K562 (cell line): ENCODE measurements around the gene LRMDA. TPM values are rescaled to one million over a fixed set of nuclear protein-coding genes. Genes with fewer than 3 reads are reported as not detected.

Source experiments
- ATAC-seq: fragments of 200-7000 bp; cut with Tn5 transposase; 3 replicates; pipeline ENCODE4 v1.9.1; 2020; ENCODE audit warnings: moderate library complexity
- BruUV-seq: library from RNA; stranded (reverse); fragments of 400-500 nt; replicated peaks from 2 replicates; lab custom pipeline; 2021; lab: Mats Ljungman, UMichigan
- CTCF ChIA-PET: fragments of 300-600 bp; formaldehyde crosslinking; extraction: SDS; loops from one replicate; lab custom pipeline; 2021; ENCODE audit warnings: low intra/inter-chr PET ratio; lab: Yijun Ruan, JAX
- POLR2A ChIA-PET: fragments of 300-600, 350-650 bp; sonication (Branson Sonifier 250); formaldehyde crosslinking; extraction: SDS; loops from one replicate; lab custom pipeline; 2021; ENCODE audit warnings: antibody characterized with exemption, inconsistent platforms; lab: Yijun Ruan, JAX
- DNase-seq, 4 experiments: peaks; one replicate each; pipeline versions ENCODE4 v3.0.0 to v3.0.0-alpha.2; 2011 to 2018; ENCODE audit warnings: low spot score in 3 of 4, mixed read lengths in 3 of 4; ENCODE audit errors: extremely low read depth in 1 of 4
- FAIRE-seq: peaks from 2 replicates; lab custom pipeline; 2011; peaks lifted over from hg19 to GRCh38; lab: Jason Lieb, UNC
- H2AFZ ChIP-seq: 2 replicates; pipeline ENCODE4 v1.6.0; 2011; ENCODE audit warnings: low read depth, low read length, control low read depth, inconsistent platforms
- H3K27ac ChIP-seq: fragments of 200-600 bp; 3 replicates; pipeline ENCODE4 v1.8.0; 2011; ENCODE audit warnings: low read depth, mild to moderate bottlenecking, control low read depth, inconsistent platforms, low read length, moderate library complexity, mixed read lengths; ENCODE audit errors: extremely low read depth
- H3K27me3 ChIP-seq, 2 experiments: fragments of 300-600 bp in 1 of 2; 2 replicates in 1 of 2; 3 replicates in 1 of 2; pipeline versions ENCODE4 v1.6.0 to v1.8.0; 2011; ENCODE audit warnings: inconsistent platforms in 2 of 2, low read length in 2 of 2, mild to moderate bottlenecking in 1 of 2, mixed read lengths in 1 of 2, moderate library complexity in 1 of 2; ENCODE audit not compliant: control insufficient read depth in 2 of 2, insufficient read depth in 2 of 2
- H3K36me3 ChIP-seq: fragments of 300-600 bp; 3 replicates; pipeline ENCODE4 v1.8.0; 2011; ENCODE audit warnings: mild to moderate bottlenecking, low read length, inconsistent platforms; ENCODE audit not compliant: control insufficient read depth, insufficient read depth
- H3K4me1 ChIP-seq, 2 experiments: fragments of 200-600 bp in 1 of 2; replicated peaks in 1 of 2; 2 replicates in 1 of 2; 3 replicates in 1 of 2; pipeline versions ENCODE4 v1.5.1 to v1.8.0; 2011; ENCODE audit warnings: inconsistent platforms in 2 of 2, low read length in 2 of 2, mild to moderate bottlenecking in 1 of 2, mixed read lengths in 1 of 2, moderate library complexity in 1 of 2; ENCODE audit not compliant: control insufficient read depth in 2 of 2, insufficient read depth in 2 of 2
- H3K4me2 ChIP-seq: 2 replicates; pipeline ENCODE4 v1.6.1; 2011; ENCODE audit warnings: low read length, control low read depth, inconsistent platforms, mixed read lengths; ENCODE audit not compliant: insufficient read depth
- H3K4me3 ChIP-seq: fragments of 200-600 bp; sonication (generic), shearing (Covaris generic); 2 replicates; pipeline ENCODE4 v1.5.1; 2016; ENCODE audit warnings: control low read depth, inconsistent platforms
- H3K79me2 ChIP-seq: fragments of 200-600 bp; 3 replicates; pipeline ENCODE4 v1.8.0; 2011; ENCODE audit warnings: low read length, inconsistent platforms; ENCODE audit not compliant: control insufficient read depth, insufficient read depth
- H3K9ac ChIP-seq, 2 experiments: 2 replicates each; pipeline versions ENCODE4 v1.6.0 to v1.6.1; 2011; ENCODE audit warnings: low read depth in 2 of 2, low read length in 2 of 2, control low read depth in 1 of 2, inconsistent platforms in 1 of 2, mild to moderate bottlenecking in 1 of 2, mixed read lengths in 1 of 2; ENCODE audit not compliant: insufficient read depth in 1 of 2
- H3K9me1 ChIP-seq: one replicate; pipeline ENCODE4 v1.6.0; 2011; ENCODE audit warnings: inconsistent platforms, mild to moderate bottlenecking, low read length, moderate library complexity; ENCODE audit not compliant: control insufficient read depth, insufficient read depth
- H3K9me3 ChIP-seq: replicated peaks from 2 replicates; pipeline ENCODE4 v1.5.1; 2011; ENCODE audit warnings: low read depth, low read length, inconsistent platforms; ENCODE audit not compliant: control insufficient read depth, insufficient read depth
- H4K20me1 ChIP-seq: replicated peaks from 2 replicates; pipeline ENCODE4 v1.6.1; 2011; ENCODE audit warnings: low read length, inconsistent platforms, mixed read lengths; ENCODE audit not compliant: control insufficient read depth, insufficient read depth
- CBX8 ChIP-seq: fragments of 200-600 bp; sonication (generic); IDR thresholded peaks from 2 replicates; pipeline ENCODE4 v1.6.1; 2012; ENCODE audit warnings: borderline replicate concordance, mixed run types, low read depth, mild to moderate bottlenecking, moderate library complexity, mixed read lengths, low read length, control low read depth, inconsistent platforms; ENCODE audit not compliant: poor library complexity, severe bottlenecking; ENCODE audit errors: extremely low read depth
- E2F8 ChIP-seq: fragments of 450-650 bp; IDR thresholded peaks from 2 replicates; pipeline ENCODE4 v1.7.1; 2018; ENCODE audit warnings: mild to moderate bottlenecking, low read depth; ENCODE audit not compliant: partially characterized antibody
- FOXA1 ChIP-seq: fragments of 450-650 bp; IDR thresholded peaks from 2 replicates; pipeline ENCODE4 v1.6.1; 2016; ENCODE audit warnings: mild to moderate bottlenecking, borderline replicate concordance
- STAT6 ChIP-seq: sonication (generic); formaldehyde crosslinking; IDR thresholded peaks from 2 replicates; pipeline ENCODE4 v1.8.1; 2023; ENCODE audit warnings: mild to moderate bottlenecking, missing genetic modification reagents
- ZNF512 ChIP-seq: IDR thresholded peaks from 2 replicates; pipeline ENCODE4 v1.6.1; 2016; ENCODE audit warnings: missing genetic modification characterization, missing compliant biosample characterization
- WGBS: fragments of 100-300 bp; shearing (Covaris generic); methylation state at CpG from one replicate; pipeline ENCODE4 v1.1.6; 2016; ENCODE audit warnings: low coverage, mixed read lengths; ENCODE audit not compliant: insufficient coverage; ENCODE audit errors: missing lambda C conversion rate; 5-methylcytosine and 5-hydroxymethylcytosine counted together
- in situ Hi-C: fragments of 300-500 bp; cut with MboI; formaldehyde crosslinking; loops from 4 replicates; pipeline ENCODE4 v1.15.0; 2018; ENCODE audit warnings: inconsistent platforms, mixed read lengths
- intact Hi-C: fragments of 100-400 bp; cut with micrococcal nuclease; formaldehyde crosslinking; loops from 2 replicates; pipeline ENCODE4 v1.14.2; 2022
- polyA plus RNA-seq, 8 experiments: library from polyadenylated mRNA; depleted of rRNA in 4 of 8; stranded (reverse) in 5 of 8; unstranded in 3 of 8; fragments of >200 nt; fragmentation: Nextera tagmentation in 2 of 8; fragmentation: Illumina TruSeq in 1 of 8; extraction: Ambion mirVana in 2 of 8; extraction: Trizol in 1 of 8; gene quantifications; 2 replicates each; pipeline versions ENCODE4 v1.2.1 to v1.2.3, GENCODE V29; 2011 to 2014; ENCODE audit warnings: inconsistent platforms in 1 of 8, missing spikeins in 1 of 8
- total RNA-seq, 7 experiments: library from RNA; depleted of rRNA in 6 of 7; stranded (reverse); fragments of >200 nt in 6 of 7; fragmentation: Illumina TruSeq in 2 of 7; extraction: Trizol in 2 of 7; gene quantifications; 2 replicates each; pipeline versions ENCODE4 v1.2.1 to v1.2.3, GENCODE V29; 2011 to 2021; ENCODE audit warnings: low replicate concordance in 1 of 7

Gene LRMDA
- total and polyA plus RNA-seq, 9 of the 15 experiments (the other 6 are each of a cell fraction or from before 2014, with no cell fraction given): 0.25 TPM; not detected in 8

GRCh38 chr10:75418712-75419111 lies 12.7 kb upstream of the LRMDA start:
- in situ Hi-C loops: no loop called here
- Histone ChIP-seq H3K36me3 (no peaks in the 10 kb centered on the region), H3K79me2 (no peaks in the 10 kb centered on the region), H3K9me3 (no peaks in the 10 kb centered on the region), H4K20me1 (no peaks in the 10 kb centered on the region), H2AFZ (no peak overlapping the region), H3K27ac (no peak overlapping the region), H3K4me2 (no peak overlapping the region), H3K9ac (no peak overlapping the region), H3K4me3 (no peak overlapping the region), H3K27me3 (peaks cover 10 to 27% of the 10 kb centered on the region in 2 experiments; a peak in 4 of 5 replicates), H3K4me1 (no peaks in the 10 kb centered on the region), H3K9me1 (no peaks in the 10 kb centered on the region)
- DNase-seq: no peak
- CTCF ChIA-PET: no interaction called here
- FAIRE-seq: no peak
- BruUV-seq: no TSS peak
- WGBS: 0% methylated on average over 8 of the region's 8 CpGs
- POLR2A ChIA-PET: interaction anchor here (1.3 kb wide), 1 partner anchor 9 kb away, joined by 3 read pairs; no protein-coding TSS in a partner anchor
- no peak for ATAC-seq
- intact Hi-C loops: no loop called here
- TF ChIP-seq CBX8 (no peak), E2F8 (no peak), FOXA1 (no peak), ZNF512 (tag) (no peak), STAT6 (no peak)
